A204.1 (cell line): ENCODE data around the gene ACSL1.
"Not testable (repeated sequence)": the region's sequence is repeated elsewhere in the genome, so short reads cannot be mapped to it uniquely, and the experiment has no call there.

Experiments
- FAIRE-seq: peaks from 2 replicates; lab custom pipeline; 2012; peaks lifted over from hg19 to GRCh38; lab: Jason Lieb, UNC

Gene ACSL1

DNA sequence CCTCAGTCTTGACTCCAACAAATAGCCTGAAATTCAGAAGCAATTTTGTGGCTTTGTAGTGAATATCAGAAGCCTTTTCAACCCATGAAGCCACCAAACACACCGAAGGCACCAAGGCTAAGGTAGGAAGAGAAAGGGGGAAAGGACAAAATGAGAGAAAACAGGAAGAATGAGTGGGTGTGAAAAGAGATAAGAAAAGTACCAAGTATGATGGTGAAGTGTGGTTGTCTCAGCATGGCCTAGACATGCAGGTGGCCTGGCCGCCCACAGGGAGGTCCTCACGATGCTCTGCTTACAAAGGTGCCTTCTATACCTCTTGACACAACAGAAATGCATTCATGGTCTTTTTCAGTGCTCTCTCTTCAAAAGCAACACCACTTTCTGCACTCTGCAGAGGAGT lies 34.9 kb downstream of the ACSL1 start:
- no peak for FAIRE-seq

DNA sequence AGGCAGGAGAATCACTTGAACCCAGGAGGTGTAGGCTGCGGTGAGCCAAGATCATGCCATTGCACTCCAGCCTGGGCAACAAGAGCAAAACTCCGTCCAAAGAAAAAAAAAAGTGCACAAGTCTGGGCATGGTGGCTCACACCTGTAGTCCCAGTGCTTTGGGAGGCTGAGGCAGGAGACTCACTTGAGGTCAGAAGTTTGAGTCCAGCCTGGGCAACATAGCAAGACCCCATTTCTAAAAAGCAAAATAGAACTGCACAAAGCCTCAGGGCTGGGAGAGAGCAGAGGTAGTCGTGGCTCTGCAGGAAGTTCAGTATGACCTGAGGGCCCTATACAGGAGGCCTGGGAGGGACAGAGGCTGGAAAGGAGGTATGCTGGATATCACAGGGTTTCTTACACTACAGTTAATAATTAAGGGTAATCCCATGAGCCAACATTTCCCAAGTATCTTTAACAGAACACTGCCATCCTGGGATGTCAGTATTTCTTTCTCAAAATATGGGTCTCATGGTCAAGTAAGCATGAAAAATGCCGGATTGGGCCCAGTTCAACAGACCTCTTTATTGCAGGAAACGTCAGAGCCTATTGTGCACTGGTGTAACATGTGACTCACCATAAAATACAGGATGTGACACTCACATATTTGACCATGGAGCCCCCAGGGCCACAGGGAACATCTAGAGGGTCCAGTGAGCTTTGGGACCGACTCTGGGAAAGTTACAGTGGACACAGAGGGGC lies 37.8 kb downstream of the ACSL1 start:
- FAIRE-seq: no peak

DNA sequence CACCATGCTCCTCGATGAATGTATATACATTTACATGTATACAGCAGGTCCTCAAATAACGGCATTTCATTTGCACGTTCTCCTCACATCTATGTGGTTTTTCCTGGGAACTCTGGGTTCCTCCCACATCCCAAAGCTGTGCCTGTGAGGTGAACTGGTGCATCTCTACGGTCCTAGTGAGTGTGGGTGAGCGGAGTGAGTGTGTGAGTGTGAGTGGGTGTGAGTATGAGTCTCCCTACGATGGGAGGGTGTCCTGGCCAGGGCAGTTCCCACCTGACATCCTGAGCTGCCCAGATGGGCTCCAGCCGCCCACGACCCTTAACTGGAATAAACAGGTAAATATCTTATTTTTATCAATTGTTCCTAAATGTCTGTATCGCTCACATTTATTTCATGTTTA lies 40.0 kb downstream of the ACSL1 start:
- no peak for FAIRE-seq

DNA sequence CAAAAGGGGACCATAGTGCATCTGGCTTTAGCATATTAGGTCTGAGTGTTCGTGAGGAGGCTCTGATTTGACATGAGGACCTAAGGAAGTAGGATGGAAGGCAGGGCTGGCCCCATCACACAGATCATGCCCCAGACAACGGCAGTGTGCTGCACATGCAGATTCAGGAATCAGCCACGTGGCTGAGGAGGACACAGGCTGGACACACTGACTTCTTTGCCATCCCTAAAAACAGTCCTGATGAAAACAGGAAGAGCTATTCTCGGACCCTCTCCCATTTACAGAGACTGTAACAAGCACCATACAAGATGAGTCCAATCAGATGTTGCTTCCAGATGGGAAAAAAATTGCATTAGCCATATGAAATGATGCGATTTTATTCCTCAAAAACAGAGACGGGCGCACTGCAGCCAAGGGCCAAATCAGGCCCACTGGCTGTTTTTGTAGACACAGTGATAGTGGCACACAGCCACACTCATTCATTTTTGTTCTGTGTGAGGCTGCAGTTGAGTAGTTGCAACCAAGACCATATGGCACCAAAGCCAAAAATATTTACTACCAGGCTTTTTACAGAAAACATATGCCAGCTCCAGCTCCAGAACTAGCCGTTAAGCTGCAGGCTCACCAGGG lies 41.0 kb downstream of the ACSL1 start:
- no peak for FAIRE-seq

DNA sequence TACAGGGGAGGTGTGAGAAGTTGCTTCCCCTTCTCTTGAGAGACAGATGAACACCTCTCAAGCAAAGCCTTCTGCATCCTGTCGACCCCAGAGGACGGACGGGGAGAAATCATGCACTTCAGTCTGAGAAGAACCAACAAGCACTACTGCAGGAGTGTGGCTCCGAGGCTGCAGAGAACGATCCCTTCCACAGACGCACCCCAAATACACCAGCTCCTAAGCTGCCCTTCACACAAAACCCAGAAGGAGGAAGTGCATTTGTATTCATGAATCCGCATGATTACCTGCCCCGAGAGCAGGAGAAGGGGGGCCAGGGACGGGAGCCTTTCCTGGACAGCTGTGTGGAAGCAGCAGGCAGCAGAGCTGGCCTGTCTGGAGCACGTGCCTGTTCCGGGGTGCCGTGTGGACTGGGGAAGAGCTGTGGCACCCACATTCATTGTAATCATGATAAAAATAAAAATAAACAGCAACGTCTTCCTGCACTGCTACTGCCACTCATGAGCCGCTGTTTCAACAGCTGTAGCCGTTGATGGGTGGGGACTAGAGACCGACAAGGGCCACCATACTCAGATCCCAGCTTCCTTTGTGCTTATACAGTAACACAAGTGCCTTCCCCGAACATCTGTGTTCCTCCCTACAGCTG lies 42.9 kb downstream of the ACSL1 start:
- no peak for FAIRE-seq

DNA sequence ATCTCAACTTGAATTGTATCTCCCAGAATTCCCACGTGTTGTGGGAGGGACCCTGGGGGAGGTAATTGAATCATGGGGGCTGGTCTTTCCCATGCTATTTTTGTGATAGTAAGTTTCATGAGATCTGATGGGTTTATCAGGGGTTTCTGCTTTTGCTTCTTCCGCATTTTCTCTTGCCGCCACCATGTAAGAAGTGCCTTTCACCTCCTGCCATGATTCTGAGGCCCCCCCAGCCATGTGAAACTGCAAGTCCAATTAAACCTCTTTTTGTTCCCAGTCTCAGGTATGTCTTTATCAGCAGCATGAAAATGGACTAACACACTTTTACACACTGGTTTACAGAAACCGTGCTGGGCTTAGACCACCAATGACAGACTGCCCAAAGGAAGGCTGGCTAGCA lies 46.6 kb downstream of the ACSL1 start:
- FAIRE-seq: not testable (repeated sequence)

DNA sequence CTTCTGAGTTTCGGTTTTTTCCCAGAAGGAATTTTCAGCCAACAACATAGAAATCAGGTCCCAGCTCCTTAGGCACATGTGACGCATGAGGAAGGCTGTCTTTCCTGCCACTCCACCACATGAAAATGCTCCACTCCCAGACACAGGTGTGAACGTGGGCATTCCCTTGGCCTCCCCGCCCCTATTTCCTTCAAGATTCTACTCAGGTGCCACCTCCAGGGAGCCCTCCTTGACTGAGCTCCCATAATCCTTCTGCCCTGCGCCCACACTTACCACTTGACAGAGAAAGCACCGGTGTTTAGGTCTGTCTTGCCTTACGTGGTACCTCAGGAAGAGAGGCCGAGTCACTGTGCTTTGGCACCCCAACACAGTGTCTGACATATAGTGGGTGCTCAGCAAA lies 47.4 kb downstream of the ACSL1 start:
- FAIRE-seq: no peak

DNA sequence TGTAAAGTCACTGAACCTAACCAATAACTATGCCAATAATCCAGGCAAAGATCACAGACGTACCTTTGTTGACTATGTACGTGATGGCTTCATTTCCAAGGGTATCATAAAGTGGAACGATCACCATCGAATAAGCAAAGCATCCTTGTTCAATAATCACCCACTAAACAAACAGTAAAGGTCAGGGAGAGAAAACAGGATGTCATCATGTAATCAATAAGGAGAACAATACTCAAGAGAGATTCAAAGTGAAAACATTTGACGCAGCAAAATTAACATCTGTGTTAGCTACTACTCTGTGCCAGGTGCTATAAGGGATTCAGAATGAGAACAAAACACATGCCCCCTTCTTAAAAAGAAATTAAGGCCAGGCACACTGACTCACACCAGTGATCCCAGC lies 48.9 kb downstream of the ACSL1 start:
- FAIRE-seq: no peak

DNA sequence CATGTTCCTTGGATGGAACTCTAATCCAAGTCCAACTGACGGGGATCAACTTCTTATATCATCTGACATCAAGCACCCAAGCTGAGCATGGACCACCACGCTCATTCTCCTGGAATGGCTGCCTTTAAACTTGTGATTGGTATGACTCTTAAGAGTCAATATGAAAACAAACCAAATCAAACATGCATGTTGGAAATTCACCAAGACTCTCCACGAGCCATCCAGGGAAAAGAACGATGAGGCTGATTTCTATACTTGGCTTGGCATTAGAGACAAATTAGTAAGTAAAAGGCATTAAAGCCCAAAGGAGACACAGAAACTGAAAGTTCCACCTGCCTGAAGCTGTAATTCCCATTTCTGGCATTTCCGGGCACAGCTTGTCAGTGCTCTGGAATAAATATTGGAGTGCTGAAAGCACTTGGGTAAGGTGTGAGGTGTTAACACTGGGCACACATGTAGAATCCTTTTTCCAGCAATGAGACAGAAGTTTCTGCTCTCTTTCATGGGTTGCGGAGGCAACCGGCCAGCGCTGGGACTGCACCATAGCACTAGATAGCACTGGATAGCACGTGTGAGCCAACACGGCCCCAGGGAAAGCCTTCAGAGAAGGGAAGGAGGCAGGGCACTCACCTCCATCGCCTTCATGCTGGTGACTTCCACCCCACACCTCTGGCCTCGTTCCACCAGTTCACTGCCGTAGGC lies 49.8 kb downstream of the ACSL1 start:
- FAIRE-seq: no peak

DNA sequence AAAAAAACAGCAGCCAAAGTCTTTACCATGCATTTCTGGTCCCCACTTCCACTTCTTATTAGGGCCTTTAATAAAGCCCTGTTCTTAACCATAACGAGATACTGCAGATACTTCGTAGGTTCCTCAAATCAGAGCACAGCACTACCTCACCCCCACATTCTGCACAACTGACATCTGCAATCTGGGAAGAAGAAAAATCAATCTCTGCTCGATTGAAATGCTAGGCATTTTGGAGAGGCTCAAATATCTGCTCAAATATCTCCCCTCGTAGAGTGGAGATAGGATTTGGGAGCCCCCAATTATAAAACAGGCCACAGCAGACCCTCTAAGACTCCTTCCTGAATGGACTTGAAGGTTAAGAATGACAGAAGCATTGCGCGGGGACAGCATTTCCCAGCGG lies 51.6 kb downstream of the ACSL1 start:
- FAIRE-seq: no peak

DNA sequence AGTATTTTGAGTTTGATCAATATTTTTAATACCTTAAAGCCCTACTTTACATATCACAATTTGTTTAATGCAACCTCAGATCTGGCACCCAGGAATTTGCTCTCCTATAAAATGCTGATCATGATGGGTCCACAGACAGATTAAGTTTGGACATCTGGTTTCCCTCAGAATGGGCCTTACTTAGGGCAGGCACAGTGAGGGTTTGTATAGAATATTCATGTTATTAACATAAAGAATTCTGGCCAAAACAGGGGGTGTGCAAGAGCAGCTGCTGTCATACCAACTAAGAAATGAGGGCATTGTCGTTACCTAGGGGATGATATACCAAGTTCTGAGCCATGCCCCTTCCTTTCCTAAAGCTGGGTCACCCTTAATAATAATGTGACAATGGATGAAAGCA lies 54.4 kb downstream of the ACSL1 start:
- FAIRE-seq: no peak

DNA sequence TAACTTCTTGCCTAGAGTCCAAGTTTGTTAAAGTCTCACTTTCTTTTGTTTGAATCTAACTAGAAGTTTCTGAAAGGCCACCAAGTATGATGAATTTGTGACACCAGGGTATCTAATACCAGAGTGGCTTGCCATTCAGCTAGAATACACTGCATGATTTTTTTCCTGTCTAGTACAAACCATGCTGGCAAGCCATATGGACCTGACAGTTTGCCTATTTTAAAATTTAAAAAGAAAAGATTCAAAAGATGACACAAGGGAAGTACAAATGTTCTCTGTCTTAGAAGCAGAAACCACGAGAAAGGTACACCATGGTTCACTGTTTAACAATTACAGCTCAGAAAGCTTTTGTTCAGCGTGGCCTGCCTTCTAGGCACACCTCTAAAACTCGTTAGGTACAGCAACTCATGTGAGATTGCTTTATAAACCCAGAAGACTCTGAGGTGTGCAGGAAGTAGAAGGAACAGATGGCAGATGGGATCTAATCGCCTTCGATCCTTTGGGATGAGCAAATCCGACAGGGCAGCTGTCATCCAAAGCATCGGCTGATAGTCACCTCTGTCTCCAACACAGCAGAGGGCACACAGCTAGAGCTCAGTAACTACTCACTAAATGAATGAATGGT lies 56.5 kb downstream of the ACSL1 start:
- FAIRE-seq: no peak

DNA sequence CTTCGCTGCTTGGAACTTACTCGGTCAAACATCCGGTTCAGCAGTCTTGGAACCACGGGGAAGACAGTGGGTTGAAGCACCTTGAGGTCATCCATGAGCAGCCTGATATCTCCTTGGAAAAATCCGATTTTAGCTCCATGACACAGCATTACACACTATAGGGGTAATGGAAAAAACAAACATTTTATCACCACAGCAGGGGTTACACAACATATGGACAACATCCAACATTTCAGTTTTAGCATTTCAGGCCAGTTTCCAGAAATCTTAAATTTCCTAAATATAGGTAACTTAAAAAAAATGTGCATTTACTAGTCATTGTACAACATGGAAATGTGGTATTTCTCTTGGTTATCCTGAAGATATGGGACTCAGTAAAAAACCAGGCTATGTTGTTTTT lies 57.5 kb downstream of the ACSL1 start:
- no peak for FAIRE-seq

DNA sequence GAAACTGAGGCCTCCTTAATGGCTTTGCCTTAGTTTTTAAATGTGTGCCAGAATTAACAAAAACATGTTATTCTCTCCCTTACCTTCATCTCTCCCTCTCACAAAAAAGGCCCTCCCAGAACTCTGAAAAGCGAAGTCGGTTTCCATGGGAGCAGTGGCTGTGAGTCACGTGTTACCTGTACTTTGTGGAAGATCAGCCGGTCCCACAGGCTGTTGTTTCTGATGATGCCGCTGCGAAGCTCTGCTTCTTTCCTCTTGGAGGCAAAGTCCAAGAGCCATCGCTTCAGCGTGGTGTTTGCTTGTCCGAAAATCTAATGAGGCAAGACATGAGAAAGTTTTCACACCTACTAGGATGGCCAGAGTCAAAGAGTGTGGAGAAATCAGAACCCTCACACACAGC lies 59.3 kb downstream of the ACSL1 start:
- FAIRE-seq: no peak

DNA sequence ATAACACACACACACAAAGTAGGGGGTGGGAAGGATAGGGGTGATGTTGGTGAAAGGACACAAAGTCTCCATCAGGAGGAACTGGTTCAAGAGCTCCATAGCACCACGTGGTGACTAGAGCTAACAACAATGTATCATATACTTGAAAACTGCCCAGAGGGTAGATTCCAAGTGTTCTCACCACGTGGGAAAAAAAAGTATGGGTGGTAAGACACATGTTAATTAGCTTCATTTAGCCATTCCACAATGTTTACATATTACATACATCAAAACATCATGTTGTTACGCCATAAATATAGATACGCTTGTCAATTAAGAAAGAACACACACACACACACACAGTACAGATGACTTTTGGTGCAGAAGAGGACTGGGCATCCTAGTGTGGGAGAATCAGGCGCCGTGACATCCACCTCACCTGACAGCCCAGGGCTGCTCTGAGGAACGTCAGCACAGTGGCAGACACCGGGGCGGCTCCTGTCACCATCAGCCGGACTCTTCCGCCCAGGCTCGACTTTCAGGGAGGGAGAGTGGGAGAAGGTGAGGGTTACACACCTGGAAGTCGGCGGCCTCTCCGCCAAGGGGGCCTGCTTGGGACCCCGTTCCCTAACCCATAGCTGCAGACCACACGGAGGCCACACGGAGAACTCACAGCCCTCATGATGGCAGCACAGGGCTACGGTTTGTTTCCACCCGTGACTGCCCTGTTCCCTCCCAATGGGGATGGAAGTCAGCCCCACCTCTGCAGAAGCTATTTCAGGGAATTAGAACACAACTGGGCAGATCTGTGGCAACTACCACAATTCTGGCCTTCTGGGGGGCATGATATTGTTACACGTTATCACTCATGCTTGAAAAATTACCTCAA lies 60.1 kb downstream of the ACSL1 start:
- FAIRE-seq: no peak

DNA sequence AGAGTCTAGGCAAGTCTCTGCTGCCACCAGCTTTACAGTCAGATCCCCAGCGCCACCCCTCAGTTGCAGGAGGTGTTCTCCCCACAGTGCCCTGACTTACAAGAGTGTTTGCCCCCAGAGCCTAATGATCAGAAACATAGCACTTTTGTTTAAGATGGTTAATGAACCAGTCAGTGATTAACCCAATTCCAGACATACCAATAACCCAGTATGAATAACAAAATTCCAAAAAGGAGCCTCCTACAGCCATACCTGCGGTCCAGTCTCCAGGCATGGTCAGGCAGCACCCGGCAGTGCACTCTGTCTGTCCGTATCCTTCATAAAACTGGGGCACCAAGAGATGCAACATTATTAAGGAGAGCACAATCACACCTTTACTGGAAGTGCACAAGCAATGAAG lies 61.2 kb downstream of the ACSL1 start:
- FAIRE-seq: no peak

DNA sequence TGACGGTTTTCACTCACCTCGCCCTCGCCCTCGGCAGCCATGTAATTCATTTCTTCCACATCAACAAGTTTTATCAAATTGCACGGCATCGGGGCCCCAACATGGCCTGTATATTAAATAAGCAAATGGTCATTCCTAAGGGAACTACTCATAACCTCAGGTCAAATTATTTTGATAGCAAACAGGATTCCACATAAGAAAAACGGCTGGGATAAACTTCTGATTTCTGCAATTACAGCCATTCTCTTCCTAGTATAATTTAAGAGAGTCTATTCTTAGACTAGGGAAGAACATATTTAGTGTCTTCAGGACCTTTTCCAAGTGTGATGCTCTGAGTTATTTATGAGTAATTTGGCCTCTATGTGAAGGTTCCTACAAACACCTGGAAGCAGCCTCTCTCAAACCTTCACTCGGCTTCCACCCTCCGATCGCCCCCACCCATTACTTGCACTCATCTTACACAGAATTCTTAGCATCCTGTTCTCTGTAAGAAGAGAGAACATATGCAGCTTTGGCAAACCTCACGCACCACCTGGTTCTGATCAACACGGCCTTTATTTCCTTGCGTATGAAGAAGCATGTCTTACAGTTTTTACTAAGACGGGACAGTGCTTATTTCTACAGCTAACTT lies 62.5 kb downstream of the ACSL1 start:
- no peak for FAIRE-seq

DNA sequence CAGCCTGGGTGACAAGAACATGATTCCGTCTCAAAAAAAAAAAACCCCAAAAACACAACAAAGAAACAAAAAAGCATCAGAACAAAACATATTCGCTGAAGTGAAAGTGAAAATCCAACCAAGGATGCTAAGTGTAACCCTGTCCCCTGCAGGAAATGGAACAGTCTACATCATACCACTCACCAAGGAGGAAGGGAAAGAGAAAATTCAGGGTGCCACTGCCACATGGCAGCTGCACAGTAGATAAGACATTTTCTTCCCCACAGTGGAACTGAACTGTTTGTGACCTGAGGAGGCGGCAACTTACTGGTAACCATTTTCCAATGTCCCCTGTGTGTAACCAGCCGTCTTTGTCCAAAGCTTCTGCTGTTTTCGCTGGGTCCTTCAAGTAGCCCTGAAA lies 63.7 kb downstream of the ACSL1 start:
- FAIRE-seq: no peak

DNA sequence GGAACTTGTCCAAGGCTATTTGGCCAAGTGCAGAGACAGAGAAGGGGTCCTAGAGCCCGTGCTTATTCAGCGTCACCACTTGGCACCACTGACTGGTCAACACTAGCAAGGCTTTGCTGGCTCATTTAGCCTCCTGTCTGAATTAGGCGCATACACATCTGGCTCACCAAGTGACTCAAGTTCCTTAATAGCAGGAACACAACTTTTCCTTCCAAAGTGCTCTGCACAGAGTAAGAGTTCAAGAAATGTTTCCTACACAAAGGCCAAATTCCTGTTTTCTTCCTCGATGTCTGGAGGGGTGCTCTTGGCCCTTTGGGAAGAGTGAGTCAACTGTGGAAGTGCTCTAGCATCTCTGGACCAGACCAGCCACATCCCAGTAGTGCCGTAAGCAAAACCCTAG lies 65.1 kb downstream of the ACSL1 start:
- FAIRE-seq: no peak

DNA sequence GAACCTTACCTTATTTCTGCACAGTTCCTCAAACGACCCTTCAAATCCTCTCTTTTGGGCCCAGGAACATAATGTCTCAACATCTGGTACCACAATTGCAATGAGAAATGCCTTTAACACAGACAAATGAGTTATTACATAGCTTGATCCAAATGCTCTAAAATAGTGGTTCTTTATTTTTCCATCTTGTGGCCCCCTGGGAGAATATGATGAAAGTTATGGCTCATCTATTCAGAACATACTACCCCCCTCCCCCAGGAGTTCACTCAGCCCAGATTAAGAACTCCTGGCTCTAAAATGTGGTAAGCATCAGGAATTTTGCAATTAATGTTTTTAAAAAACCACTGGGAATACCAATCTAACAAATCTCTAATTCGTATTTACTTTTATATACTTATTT lies 68.0 kb downstream of the ACSL1 start:
- no peak for FAIRE-seq

DNA sequence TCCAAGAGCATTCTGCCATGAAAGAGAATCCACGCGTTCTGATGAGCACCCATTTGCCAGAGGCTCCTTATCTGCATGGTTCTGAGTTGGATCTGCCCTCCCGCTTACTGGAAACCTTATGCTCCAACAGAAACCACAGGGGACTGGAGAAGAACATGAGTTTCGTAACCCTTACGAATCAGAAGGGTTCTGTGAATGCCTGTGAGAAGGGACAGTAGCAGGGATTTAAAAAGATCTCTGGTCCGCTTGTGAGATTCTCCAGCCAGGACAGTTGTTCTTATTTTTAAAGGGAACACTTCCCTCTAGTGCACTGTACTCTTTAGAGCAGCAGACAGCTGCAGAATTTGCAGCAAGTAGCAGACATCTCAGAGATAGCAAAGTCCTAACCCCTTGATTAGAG lies 69.4 kb downstream of the ACSL1 start:
- FAIRE-seq: no peak
